ENCODE measurements around the gene CISD2.
A peak's percentile ranks its signal among the peaks of the same experiment; 100 is the strongest.
"Not testable (repeated sequence)": the region's sequence is repeated elsewhere in the genome, so short reads cannot be mapped to it uniquely, and the experiment has no call there.

The CISD2 gene

DNA sequence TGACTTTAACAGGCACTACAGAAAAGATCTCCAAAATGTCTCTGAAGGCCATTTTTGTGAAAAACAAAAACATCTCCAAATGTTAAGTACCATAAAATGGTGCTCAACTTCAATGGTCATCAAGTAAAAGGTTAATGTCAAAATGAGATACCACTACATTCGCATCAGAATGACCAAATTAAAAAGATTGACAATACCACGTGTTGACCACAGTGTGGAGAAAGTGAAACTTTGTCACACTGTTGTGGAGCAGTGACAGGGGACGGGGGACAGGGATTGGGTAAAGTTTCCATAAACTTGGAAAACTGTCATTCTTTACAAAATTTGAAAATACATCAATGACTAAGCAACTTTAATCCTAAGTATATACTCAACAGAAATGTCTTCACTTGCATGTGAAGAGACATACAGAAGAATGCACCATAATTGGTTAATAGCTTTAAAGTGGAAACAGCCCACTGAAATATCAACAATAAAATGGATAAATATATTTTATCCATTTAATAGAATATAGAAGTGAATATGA lies 19.1 kb upstream of the CISD2 start:
- DNase-seq (ENCODE audit: low read depth in 2 of 2), result no peak

DNA sequence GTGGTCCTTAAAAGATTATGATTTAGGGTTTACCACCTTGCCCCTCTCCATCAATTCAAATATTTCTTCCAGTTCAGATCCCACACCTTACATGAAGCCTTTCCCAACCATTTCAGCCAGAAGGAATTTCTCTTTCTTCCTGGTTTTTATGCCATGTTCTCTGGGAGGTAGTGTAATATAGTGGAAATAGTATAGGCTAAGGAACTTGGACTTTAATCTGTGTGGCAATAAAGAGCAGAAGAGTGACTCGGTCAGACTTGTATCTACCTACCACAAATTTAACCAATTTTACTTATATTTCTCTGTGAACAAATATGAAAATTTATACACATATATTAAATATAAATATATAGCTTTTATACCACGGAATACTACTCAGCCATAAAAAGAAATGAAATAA lies 18.4 kb upstream of the CISD2 start:
- no peak for DNase-seq (ENCODE audit: low read depth in 2 of 2)

DNA sequence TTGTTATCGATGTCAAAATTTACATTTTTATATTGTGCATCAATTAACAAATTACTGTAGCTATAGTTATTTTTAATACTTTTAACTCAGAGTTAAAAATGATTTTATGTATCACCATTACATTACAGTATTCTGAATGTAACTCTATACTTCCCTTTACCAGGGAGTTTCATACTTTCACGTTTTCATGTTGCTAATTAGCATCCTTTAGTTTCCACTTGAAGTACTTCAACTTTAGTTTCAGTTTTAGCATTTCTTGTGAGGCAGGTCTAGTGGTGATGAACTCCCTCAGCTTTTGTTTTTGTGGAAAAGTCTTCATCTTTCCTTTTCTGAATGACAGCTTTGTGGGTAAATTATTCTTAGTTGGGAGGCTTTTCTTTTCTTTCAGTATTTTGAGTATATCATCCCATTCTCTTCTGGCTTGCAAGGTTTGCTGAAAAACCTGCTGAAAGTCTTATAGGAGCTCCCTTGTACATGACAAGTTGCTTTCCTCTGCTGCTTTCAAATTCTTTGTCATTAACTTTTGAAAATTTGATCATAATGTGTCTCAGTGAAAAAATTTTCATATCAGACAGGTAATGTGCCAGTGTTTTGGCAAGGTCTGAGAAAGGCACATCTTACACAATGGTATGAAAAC lies 9.8 kb upstream of the CISD2 start:
- no peak for DNase-seq (ENCODE audit: low read depth in 2 of 2)

DNA sequence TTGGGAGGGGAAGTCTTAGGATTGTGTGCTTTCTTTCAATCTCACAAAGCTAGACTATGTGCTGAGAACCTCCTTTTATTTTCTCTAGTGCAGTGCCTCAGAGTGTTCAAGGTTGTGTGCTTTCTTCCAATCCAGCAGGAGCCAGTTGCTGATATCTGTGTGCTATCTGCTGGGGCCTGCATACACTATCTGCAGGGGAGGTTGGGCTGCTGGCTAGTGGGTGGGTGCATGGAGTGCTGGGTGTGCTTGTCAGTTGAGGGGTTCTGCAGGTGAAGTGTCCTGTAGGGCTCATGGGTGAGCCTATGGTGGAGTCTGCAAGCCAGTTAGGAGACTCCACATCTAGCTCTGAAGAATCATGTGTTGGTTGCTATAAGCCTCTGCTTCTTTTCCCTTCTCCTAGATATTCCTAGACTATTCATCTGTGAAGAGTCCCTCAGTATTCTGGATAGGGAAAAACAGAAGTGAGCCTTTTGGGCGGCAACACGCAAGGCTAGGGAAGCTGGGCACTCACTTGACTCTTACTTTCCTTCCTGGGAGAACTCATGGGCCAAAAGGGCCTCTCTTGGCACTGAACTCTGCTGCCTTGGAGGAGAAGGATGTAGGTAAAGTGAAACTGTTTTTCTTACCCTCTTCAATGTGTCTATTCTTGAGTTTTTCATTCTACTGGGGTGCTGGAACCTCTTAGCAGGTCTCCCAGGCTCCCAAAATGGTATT lies 8.0 kb upstream of the CISD2 start:
- no peak for DNase-seq (ENCODE audit: low read depth in 2 of 2)

DNA sequence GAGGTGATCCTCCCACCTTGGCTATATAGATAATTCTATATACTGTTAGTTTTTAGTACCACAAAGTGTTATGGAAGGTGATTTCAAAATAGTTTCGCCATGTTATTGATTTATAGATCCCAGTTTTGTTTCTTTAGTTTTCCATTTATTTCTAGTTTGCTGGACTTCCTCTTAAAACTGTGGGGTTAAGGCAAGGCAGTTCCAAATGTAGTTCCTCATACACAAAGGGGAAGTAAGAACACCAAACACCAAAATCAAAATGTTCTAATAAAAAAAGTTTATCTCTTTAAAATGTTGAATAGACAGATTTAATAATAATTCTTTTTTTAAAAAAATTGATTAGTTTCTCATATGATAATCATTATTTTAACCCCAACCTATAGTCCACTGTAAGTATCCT lies 6.8 kb upstream of the CISD2 start:
- no peak for DNase-seq (ENCODE audit: low read depth in 2 of 2)

DNA sequence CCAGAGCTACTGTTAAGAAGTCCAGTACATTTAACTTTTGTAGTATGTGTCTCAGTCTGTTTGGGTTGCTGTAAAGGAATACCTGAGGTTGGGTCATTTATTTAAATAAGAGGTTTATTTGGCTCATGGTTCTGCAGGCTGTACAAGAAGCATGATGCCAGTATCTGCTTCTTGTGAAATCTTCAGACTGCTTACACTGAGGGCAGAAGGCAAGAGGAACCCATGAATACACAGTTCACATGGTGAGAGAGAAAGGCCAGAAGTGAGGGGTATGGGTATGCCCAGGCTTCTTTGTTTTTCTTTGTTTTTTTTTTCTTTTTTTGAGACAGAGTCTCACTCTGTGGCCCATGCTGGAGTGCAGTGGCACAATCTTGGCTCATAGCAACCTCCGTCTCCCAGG lies 6.0 kb upstream of the CISD2 start:
- no peak for DNase-seq (ENCODE audit: low read depth in 2 of 2)

DNA sequence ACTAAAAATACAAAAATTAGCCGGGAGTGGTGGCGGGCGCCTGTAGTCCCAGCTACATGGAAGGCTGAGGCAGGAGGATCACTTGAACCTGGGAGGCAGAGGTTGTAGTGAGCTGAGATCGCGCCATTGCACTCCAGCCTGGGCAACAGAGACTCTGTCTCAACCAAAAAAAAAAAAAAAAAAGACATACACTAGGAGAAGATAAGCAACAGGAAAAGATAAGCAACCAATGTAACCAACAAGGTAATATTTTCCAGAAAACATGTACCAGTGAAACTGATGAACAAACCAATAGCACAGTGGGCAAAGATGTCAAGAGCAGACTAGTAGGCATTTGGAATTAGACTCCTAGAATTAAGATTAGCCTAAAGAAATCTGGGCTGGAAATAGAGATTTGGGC lies 3.5 kb upstream of the CISD2 start:
- DNase-seq (ENCODE audit: low read depth in 2 of 2), result not testable (repeated sequence)

DNA sequence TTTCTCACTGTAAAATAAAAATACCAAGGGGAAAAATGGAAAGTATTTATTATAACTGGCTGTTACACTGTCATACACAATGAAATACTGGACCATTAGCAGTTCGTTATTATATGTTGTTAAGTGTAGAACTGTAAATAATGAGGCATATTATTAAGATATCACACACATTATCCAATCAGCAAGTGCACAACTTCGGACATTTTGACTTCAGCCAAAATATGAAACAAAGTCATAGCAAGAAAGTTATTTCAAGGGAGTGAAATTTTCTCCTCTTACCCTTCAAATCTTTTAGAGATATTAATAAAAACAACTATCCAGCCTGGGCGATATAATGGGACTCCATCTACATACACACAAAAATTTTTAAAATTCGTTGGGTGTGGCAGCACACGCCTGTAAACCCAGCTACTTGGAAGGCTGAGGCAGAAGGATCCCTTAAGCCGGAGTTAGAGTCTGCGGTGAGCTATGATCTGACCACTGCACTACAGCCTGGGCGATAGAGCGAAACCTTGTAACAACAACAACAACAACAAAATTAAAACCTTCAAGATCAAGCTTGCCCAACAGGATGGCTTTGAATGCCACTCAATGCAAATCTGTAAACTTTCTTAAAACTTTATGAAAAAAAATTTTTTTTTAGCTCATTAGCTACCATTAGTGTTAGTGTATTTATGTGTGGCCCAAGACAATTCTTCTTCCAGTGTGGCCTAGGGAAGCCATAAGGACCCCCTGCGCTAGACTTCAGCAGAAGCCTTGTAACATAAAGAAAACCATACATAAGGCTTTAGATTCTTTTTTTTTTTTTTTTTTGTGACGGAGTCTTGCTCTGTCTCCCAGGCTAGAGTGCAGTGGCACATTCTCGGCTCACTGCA lies 1.3 kb upstream of the CISD2 start:
- DNase-seq (ENCODE audit: low read depth in 2 of 2), result no peak

DNA sequence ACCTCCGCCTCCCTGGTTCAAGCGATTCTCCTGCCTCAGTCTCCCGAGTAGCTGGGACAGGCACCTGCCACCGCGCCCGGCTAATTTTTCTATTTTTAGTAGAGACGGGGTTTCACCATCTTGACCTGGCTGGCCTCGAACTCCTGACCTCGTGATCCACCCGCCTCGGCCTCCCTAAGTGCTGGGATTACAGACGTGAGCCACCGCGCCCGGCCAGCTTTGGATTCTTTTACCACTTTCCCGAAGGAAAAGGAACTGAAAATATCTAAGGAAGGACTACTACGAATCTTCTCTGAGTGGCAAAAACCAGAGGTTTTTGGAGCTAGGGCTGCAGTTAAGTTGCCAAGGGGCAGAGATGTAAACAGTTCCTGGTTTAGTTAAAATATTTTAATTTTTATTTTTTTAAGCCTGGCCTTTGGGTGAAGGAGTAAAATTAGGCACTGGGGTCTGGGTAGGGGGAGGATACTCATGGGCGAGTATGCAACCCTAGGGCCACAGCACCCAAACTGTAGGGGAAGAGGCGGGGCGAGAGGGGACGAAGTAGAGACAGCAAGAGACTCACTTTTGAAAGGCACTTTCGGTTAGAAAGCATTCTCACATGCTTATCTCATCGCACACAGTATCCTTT lies 525 bp upstream of the CISD2 start:
- DNase-seq (ENCODE audit: low read depth in 2 of 2), result peak in 1 of 2 experiments; percentile 4

DNA sequence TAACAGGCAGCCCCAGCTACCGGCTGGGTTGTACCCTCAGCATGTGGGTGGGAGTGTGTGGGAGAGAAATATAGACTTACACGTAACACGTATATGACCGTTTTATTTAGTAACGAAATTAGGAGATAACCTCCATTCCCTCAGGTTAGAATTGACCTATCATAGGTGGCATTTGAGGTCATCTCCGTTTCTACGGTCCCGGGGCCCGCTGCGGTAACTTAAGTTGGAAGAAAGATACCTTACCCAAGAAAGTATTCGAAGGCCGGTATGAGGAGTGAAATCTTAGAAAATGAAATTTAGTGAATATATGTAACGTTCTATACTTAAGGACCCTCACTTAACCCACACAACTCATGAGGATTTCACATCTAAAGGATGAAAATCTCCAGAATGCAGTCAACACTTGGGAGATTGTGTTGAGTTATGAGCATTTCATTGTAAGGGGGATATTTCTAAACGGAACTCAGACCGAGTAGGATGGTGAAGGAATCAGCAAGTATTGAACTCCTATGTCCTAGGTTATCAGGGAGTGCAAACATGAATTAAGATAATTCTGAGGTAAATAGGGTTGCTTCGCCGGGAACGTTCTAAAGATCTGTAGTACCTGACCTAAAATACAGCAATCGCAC lies 891 bp downstream of the CISD2 start:
- DNase-seq (ENCODE audit: low read depth in 2 of 2), result peak in 1 of 2 experiments; percentile 35

DNA sequence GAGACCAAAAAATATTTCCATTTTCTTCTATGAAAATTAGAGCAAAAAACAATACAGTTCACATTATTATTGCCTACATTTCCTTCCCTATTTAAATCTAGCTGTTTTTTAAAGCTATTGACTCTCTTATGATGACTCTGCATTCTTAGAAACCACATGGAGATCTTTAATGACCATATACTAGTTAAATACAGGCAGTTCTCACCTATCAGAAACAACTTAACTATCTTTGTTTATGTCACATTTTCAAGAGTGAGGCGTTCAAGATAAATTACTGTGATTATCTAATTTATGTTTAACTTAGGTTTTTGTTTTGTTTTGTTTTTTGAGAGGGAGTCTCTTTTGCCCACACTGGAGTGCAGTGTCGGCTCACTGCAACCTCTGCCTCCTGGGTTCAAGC lies 3.0 kb downstream of the CISD2 start:
- no peak for DNase-seq (ENCODE audit: low read depth in 2 of 2)

DNA sequence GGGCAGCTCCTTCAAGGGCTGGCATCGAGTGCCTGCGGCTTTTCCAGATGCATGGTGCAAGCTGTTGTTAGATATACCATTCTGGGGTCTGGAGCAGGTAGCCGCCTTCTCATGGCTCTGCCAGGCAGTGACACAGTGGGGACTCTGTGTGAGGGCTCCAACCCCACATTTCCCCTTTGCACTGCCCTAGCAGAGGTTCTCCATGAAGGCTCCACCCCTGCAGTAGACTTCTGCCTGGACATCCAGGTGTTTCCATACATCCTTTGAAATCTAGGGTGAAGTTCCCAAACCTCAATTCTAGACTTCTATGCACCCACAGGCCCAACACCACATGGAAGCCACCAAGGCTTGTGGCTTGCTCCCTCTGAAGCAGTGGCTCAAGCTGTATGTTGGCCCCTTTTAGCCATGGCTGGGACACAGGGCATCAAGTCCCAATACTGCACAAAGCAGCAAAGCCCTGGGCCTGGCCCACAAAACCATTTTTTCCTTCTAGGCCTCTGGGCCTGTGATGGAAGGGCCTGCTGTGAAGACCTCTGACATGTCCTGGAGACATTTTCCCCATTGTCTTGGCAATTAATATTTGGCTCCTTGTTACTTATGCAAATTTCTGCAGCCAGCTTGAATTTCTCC lies 8.8 kb downstream of the CISD2 start:
- not testable (repeated sequence) for DNase-seq (ENCODE audit: low read depth in 2 of 2)

DNA sequence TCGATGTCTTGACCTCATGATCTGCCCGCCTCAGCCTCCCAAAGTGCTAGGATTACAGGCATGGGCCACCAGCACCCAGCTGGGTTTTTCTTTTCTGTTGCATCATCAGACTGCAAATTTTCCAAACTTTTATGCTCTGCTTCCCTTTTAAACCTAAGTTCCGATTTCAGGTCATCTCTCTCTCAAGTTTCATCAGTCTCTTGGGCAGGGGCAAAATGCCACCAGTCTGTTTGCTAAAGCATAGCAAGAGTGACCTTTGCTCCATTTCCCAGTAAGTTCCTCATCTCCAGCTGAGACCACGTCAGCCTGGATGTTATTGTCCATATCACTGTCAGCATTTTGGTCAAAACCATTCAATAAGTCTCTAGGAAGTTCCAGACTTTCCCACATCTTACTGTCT lies 9.6 kb downstream of the CISD2 start:
- not testable (repeated sequence) for DNase-seq (ENCODE audit: low read depth in 2 of 2)

DNA sequence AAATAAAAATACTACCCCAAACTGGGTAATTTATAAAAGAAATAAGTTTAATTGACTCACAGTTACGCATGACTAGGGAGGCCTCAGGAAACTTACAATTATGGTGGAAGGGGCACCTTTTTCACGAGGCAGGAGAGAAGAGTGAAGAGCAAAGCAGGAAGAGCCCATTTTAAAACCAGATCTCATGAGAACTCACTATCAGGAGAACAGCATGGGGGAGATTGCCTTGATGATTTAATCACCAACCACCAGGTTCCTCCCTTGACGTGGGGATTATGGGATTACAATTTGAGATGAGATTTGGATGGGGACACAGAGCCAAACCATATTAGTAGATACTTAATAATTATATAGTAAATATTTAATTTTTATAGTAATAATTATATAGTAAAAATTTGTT lies 10.1 kb downstream of the CISD2 start:
- DNase-seq (ENCODE audit: low read depth in 2 of 2), result no peak

DNA sequence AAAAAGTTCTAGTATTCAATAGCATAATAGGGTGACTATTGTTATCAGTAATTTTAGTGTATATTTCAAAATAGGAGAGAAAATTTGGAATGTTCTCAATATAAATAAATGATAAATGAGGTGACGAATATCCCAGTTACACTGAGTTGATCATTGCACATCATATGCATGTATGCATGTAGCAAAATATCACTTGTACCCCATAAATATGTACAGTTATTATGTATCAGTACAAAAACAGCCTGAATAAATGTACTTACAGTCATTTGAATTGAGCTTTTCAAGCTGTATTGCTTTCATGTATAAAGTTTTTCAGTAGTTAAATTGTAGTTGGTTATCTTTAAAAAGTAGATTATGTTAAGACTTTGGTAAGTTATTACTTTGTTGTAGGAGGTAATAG lies 12.6 kb downstream of the CISD2 start:
- no peak for DNase-seq (ENCODE audit: low read depth in 2 of 2)

DNA sequence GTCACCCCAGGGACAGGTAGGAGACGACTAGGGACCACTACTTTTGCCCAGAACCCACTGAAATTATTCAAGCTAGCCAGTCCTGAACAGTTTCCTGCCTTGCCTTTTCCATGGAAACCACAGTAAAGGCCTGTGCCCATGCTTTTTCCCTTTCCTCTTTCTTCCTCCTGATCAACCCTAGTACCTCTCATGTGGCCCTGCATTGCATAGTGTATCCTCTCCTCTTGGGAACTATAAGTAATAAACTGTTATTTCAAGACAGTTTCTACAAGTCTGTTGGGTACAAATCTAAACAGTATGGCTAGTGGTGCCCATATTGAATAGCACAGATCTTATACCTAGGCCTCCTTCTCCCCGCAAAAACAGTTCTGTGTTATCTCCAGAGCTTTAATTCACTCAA lies 14.5 kb downstream of the CISD2 start:
- no peak for DNase-seq (ENCODE audit: low read depth in 2 of 2)

DNA sequence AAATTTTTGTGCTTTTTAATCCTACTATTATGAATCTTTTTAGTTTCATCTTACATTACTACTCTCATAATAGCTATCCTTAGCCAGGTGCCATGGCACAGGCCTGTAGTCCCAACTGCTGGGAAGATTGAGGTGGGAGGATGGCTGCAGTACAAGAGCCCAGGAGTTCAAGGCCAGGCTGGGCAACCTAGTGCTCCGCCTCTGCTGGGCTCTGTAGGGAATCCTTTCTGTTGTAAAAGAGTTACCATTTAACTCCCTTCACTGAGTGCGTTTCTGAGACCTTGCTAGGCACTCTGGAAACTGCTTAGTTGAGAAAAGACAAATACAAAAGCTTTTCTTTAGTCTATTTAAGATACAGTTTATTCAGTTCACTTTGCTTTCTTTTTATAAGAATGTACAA lies 19.8 kb downstream of the CISD2 start:
- DNase-seq (ENCODE audit: low read depth in 2 of 2), result not testable (repeated sequence)

DNA sequence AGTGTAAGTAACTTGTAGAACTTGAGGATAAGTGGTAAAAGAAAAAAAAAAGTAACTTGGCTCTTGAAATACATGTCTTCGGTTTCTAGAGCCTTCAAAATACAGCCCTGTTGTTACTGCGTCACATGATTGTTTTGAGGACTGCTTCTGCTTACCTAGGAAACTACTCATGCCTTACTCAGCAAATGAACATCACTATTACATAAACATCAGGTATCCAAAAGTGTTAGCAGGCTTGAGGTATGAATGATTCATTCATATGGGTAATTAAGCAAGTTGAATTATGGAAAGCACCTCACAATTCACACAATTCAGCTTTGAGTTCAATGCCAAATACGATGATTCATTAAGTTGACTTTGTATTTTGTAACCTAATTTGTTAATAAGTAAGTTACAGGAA lies 21.1 kb downstream of the CISD2 start:
- not testable (repeated sequence) for DNase-seq (ENCODE audit: low read depth in 2 of 2)

DNA sequence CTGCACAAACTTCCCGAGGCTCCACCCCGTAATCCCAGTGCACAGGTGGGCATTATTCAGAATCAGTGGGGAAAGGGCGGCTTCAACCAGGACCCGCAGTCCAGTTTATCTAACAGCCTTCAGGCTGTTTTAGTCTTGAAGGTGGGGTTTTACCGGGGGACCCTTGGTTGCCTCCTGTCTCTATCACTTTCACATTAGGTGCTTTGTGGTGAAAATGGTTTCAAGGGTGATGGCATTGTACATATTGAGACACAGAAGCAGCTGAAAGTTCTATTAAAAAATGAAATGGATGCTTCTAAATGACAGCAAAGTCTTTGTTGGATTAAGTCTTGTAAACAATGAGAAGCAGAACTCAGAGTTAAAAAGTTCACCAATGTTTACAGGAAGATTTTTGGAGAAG lies 27.8 kb downstream of the CISD2 start:
- DNase-seq (ENCODE audit: low read depth in 2 of 2), result not testable (repeated sequence)

DNA sequence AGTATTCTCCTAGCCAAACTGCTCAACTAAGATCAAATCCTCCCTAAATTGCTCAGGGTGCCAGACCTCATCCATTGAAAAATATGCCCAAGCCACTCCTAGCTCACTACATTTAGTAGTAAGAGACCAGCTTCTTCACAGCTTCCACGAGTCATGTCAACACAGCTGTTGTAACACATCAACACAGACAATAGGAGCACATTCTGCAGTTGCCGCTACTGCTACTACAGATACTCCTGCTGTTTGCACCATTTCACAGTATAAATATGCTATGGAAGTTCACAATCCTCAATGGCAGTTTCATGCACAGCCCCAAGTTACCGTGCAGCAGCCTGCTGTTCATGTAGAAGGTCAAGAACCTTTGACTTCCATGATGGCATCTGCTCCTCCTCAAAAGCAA lies 28.8 kb downstream of the CISD2 start:
- not testable (repeated sequence) for DNase-seq (ENCODE audit: low read depth in 2 of 2)

DNA sequence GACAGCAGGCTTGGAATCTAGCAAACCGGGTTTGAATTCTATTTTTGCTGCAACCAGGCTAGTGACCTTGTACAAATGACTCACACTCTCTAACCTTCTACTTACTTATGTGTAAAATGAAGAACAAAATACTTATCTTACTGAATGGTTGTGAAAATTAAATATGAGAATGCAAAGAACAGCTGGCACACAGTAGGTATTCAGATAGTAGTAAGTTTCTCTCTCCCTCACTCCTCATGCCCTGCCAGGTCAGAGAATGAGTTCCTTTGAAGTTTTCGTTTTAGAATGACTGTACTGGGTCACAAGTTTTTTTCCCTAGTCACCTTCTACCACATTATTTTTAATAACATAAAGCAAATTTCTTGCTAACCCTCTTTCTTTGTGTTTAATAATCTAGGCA lies 33.0 kb downstream of the CISD2 start:
- no peak for DNase-seq (ENCODE audit: low read depth in 2 of 2)
